Spleen (tissue), 7 donors: ENCODE data around the gene PARD3.

Source experiments
- POLR2A ChIP-seq, 3 donors: fragments of 450-650 bp; IDR thresholded peaks; one replicate each; pipeline ENCODE4 v1.5.1; 2017; ENCODE audit warnings: antibody characterized with exemption in 3 of 3, mild to moderate bottlenecking in 1 of 3
- TF ChIP-seq, protein P1 (sequence below), 11 experiments: fragments of 200-600 bp in 7 of 11; fragments of 450-650 bp in 4 of 11; sonication (generic) in 4 of 11; IDR thresholded peaks in 8 of 11; conservative IDR thresholded peaks in 3 of 11; 1 replicate in 7 of 11; 2 replicates in 4 of 11; pipeline versions ENCODE4 v1.4.0 to v1.8.0; 2016 to 2021; ENCODE audit warnings: antibody characterized with exemption in 11 of 11, inconsistent platforms in 4 of 11, mild to moderate bottlenecking in 1 of 11
- donor health status: DM: no; HTN: no; CAD: no; lungs with moderate emphysema.
- donor health status: DM: no; HTN: no; CAD: no.
- donor health status: DM: no; HTN: no; CAD: no.

DNA sequence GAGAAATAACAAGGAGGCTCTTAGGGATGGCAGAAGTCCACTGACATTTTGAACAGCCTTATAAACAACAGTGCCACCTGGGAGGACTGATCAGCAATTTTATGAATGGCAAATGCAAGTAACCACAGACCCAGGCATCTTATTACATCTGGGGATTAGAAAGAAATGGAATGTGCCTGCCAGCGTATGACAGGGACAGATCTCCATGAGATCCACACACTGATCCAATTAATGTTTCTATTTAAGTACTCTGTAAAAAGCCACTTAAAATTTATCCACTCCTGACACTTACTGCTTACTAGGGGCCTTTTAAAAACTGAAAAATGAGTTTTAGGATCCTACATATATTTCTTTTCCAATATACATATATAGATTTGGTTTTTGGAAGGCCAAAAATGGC is 28.6 kb downstream of the PARD3 start:
- no peak for TF ChIP-seq POLR2A (IDR thresholded peaks at IDR 0.05)
- TF ChIP-seq, protein P1, sequence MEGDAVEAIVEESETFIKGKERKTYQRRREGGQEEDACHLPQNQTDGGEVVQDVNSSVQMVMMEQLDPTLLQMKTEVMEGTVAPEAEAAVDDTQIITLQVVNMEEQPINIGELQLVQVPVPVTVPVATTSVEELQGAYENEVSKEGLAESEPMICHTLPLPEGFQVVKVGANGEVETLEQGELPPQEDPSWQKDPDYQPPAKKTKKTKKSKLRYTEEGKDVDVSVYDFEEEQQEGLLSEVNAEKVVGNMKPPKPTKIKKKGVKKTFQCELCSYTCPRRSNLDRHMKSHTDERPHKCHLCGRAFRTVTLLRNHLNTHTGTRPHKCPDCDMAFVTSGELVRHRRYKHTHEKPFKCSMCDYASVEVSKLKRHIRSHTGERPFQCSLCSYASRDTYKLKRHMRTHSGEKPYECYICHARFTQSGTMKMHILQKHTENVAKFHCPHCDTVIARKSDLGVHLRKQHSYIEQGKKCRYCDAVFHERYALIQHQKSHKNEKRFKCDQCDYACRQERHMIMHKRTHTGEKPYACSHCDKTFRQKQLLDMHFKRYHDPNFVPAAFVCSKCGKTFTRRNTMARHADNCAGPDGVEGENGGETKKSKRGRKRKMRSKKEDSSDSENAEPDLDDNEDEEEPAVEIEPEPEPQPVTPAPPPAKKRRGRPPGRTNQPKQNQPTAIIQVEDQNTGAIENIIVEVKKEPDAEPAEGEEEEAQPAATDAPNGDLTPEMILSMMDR (IDR thresholded peaks at IDR 0.05 in 8 of 11, conservative IDR thresholded peaks at IDR 0.05 in 3 of 11), result no peak
